HCT116 (cell line): ENCODE data around the gene VMAC. TPM values are rescaled to one million over a fixed set of nuclear protein-coding genes. Genes with fewer than 3 reads are reported as not detected.

ENCODE experiments used
- ATAC-seq: fragments of 200-7000 bp; cut with Tn5 transposase; 2 replicates; pipeline ENCODE4 v1.9.1; 2020; ENCODE audit warnings: mild to moderate bottlenecking, moderate library complexity
- BruUV-seq: library from RNA; stranded (reverse); fragments of 400-500 nt; replicated peaks from 2 replicates; lab custom pipeline; 2021; lab: Mats Ljungman, UMichigan
- CTCF ChIA-PET: fragments of 300-600 bp; sonication (Branson Sonifier 250); formaldehyde crosslinking; loops from one replicate; lab custom pipeline; 2021; ENCODE audit warnings: antibody characterized with exemption; lab: Charles Lee
- POLR2A ChIA-PET: fragments of 300-600, 350-600 bp; sonication (Branson Sonifier 250); formaldehyde crosslinking; loops from one replicate; lab custom pipeline; 2021; ENCODE audit warnings: antibody characterized with exemption; lab: Charles Lee
- RAD21 ChIA-PET, 2 experiments: fragments of 300-600 bp; sonication (Branson Sonifier 250); formaldehyde crosslinking; loops; one replicate each; lab custom pipeline; 2023; ENCODE audit warnings: low total read pairs in 2 of 2; ENCODE audit not compliant: uncharacterized antibody in 2 of 2, unreplicated experiment in 2 of 2, low non-redundant PET in 1 of 2; lab: Charles Lee
- DNase-seq: peaks from one replicate; pipeline ENCODE4 v3.0.0-alpha.2; 2010; ENCODE audit warnings: low read depth, low spot score
- H2AFZ ChIP-seq: fragments of 200-600 bp; shearing (Covaris generic), sonication (generic); 2 replicates; pipeline ENCODE4 v1.6.1; 2017; ENCODE audit warnings: low read depth, mixed run types, mixed read lengths, antibody characterized with exemption, low read length; ENCODE audit not compliant: poor library complexity, severe bottlenecking
- H3K27ac ChIP-seq: 2 replicates; pipeline ENCODE4 v1.5.1; 2012; ENCODE audit warnings: low read depth, low read length
- H3K27me3 ChIP-seq: fragments of 200-600 bp; sonication (generic); 2 replicates; pipeline ENCODE4 v1.6.1; 2016; ENCODE audit warnings: mixed run types, low read length, mixed read lengths; ENCODE audit not compliant: insufficient read depth
- H3K36me3 ChIP-seq, 2 experiments: fragments of 200-500 bp in 1 of 2; fragments of 200-600 bp in 1 of 2; sonication (Bioruptor generic) in 1 of 2; sonication (generic) in 1 of 2; 2 replicates each; pipeline versions ENCODE4 v1.5.1 to v1.6.1; 2014 to 2016; ENCODE audit warnings: low read length in 2 of 2, inconsistent platforms in 1 of 2, mixed read lengths in 1 of 2, mixed run types in 1 of 2; ENCODE audit not compliant: insufficient read depth in 2 of 2, control insufficient read depth in 1 of 2
- H3K4me1 ChIP-seq, 2 experiments: fragments of 200-600 bp in 1 of 2; sonication (generic) in 1 of 2; 2 replicates each; pipeline versions ENCODE4 v1.5.1 to v1.6.1; 2012 to 2017; ENCODE audit warnings: low read length in 2 of 2, inconsistent platforms in 1 of 2, mild to moderate bottlenecking in 1 of 2, mixed read lengths in 1 of 2, mixed run types in 1 of 2, moderate library complexity in 1 of 2; ENCODE audit not compliant: insufficient read depth in 2 of 2, control insufficient read depth in 1 of 2
- H3K4me2 ChIP-seq: fragments of 200-600 bp; sonication (generic); 2 replicates; pipeline ENCODE4 v1.6.1; 2017; ENCODE audit warnings: mixed run types, low read length, mixed read lengths
- H3K4me3 ChIP-seq, 2 experiments: fragments of 200-600 bp in 1 of 2; sonication (generic) in 1 of 2; replicated peaks in 1 of 2; 2 replicates each; pipeline ENCODE4 v1.5.1; 2011 to 2016; ENCODE audit warnings: low read length in 2 of 2, control low read depth in 1 of 2, low read depth in 1 of 2, mild to moderate bottlenecking in 1 of 2, mixed read lengths in 1 of 2, mixed run types in 1 of 2
- H3K79me2 ChIP-seq: fragments of 200-600 bp; sonication (generic); 2 replicates; pipeline ENCODE4 v1.6.1; 2017; ENCODE audit warnings: mild to moderate bottlenecking, mixed run types, low read length, moderate library complexity, mixed read lengths; ENCODE audit not compliant: insufficient read depth
- H3K9ac ChIP-seq: fragments of 200-600 bp; sonication (generic); 2 replicates; pipeline ENCODE4 v1.6.1; 2016; ENCODE audit warnings: low read length, mixed read lengths
- H3K9me2 ChIP-seq: fragments of 200-600 bp; sonication (generic), shearing (Covaris generic); 2 replicates; pipeline ENCODE4 v1.6.1; 2017; ENCODE audit warnings: mixed run types, mild to moderate bottlenecking, moderate library complexity; ENCODE audit not compliant: insufficient read depth
- H3K9me3 ChIP-seq, 2 experiments: fragments of 200-500 bp in 1 of 2; fragments of 200-600 bp in 1 of 2; sonication (Bioruptor generic) in 1 of 2; sonication (generic) in 1 of 2; 2 replicates each; pipeline ENCODE4 v1.6.1; 2014 to 2017; ENCODE audit warnings: low read length in 2 of 2, mixed read lengths in 2 of 2, inconsistent platforms in 1 of 2, low read depth in 1 of 2, mild to moderate bottlenecking in 1 of 2, mixed run types in 1 of 2, moderate library complexity in 1 of 2; ENCODE audit not compliant: control insufficient read depth in 1 of 2, insufficient read depth in 1 of 2
- H4K20me1 ChIP-seq: fragments of 200-600 bp; sonication (generic), shearing (Covaris generic); 2 replicates; pipeline ENCODE4 v1.6.1; 2017; ENCODE audit warnings: mixed run types, mild to moderate bottlenecking, moderate library complexity; ENCODE audit not compliant: insufficient read depth
- EGR1 ChIP-seq: IDR thresholded peaks from 2 replicates; pipeline ENCODE4 v1.6.1; 2012; ENCODE audit warnings: low read depth
- ELF1 ChIP-seq: IDR thresholded peaks from 2 replicates; pipeline ENCODE4 v1.6.1; 2012; ENCODE audit warnings: low read depth, borderline replicate concordance
- EZH2phosphoT487 ChIP-seq: fragments of 200-600 bp; IDR thresholded peaks from 2 replicates; pipeline ENCODE4 v1.6.1; 2018; ENCODE audit warnings: antibody characterized with exemption, borderline replicate concordance
- FOSL1 ChIP-seq: IDR thresholded peaks from 2 replicates; pipeline ENCODE4 v1.6.1; 2012; ENCODE audit warnings: low read depth
- JUND ChIP-seq: IDR thresholded peaks from 2 replicates; pipeline ENCODE4 v1.6.1; 2012
- POLR2AphosphoS5 ChIP-seq: IDR thresholded peaks from 2 replicates; pipeline ENCODE4 v1.6.1; 2011; ENCODE audit warnings: mild to moderate bottlenecking, low read depth, low read length, moderate library complexity
- RAD21 ChIP-seq: IDR thresholded peaks from 2 replicates; pipeline ENCODE4 v1.6.1; 2012; ENCODE audit warnings: low read depth, mild to moderate bottlenecking
- SRF ChIP-seq: IDR thresholded peaks from 2 replicates; pipeline ENCODE4 v1.6.1; 2012; ENCODE audit warnings: low read depth
- YY1 ChIP-seq: IDR thresholded peaks from 2 replicates; pipeline ENCODE4 v1.6.1; 2011; ENCODE audit warnings: low read length, low read depth, moderate library complexity, mild to moderate bottlenecking; ENCODE audit not compliant: insufficient replicate concordance; ENCODE audit errors: extremely low read depth
- intact Hi-C: fragments of 100-400 bp; cut with micrococcal nuclease; formaldehyde crosslinking; loops from 2 replicates; pipeline ENCODE4 v1.10.0; 2022
- total RNA-seq: library from RNA; stranded (reverse); gene quantifications from one replicate; pipeline ENCODE4 v1.2.1, GENCODE V29; 2021; ENCODE audit not compliant: unreplicated experiment

The VMAC gene
- total RNA-seq, 1 experiment from 2014 or later, result 2.1 TPM

- ChIA-PET RAD21 (no interaction called here), CTCF (no interaction called here), POLR2A (no interaction called here)
- H3K79me2 ChIP-seq, result peaks cover 35% of the 10 kb centered on the region; the same call in 1 of the 2 replicates
- intact Hi-C loops, result no loop called here
- H3K9me2 ChIP-seq, result no peaks in the 10 kb centered on the region
- H3K27me3 ChIP-seq, result no peaks in the 10 kb centered on the region
- BruUV-seq, result no TSS peak
- no peak overlapping the region for H3K9ac ChIP-seq
- ATAC-seq (no peak), DNase-seq (no peak)
- TF ChIP-seq YY1 (no peak), RAD21 (no peak), EGR1 (no peak), ELF1 (no peak), FOSL1 (no peak)
- no peak overlapping the region for H2AFZ ChIP-seq
- H3K4me1 ChIP-seq, result no peaks in the 10 kb centered on the region
- no peaks in the 10 kb centered on the region for H3K9me3 ChIP-seq
- H3K36me3 ChIP-seq, result peaks cover 7 to 26% of the 10 kb centered on the region in 2 experiments; a peak in 3 of 4 replicates
- H3K27ac ChIP-seq, result no peak overlapping the region
- H3K4me2 ChIP-seq, result no peak overlapping the region
- H3K4me3 ChIP-seq, result no peak overlapping the region
- H4K20me1 ChIP-seq, result no peaks in the 10 kb centered on the region
Measured at GRCh38 chr19:5936292-5936592, 31.6 kb downstream of the VMAC start.

GRCh38 chr19:5937550-5937949, 32.9 kb downstream of the VMAC start:
- no TSS peak for BruUV-seq

More at GRCh38 chr19:5937550-5937949, 32.9 kb downstream of the VMAC start:
- DNase-seq, result no peak
- CTCF ChIA-PET, result interaction anchor here (1.2 kb wide), 2 partner anchors 30 to 134 kb away, joined by 3 to 4 read pairs; no protein-coding TSS in a partner anchor
- no peak overlapping the region for H3K4me2 ChIP-seq
- H3K9me3 ChIP-seq, result no peaks in the 10 kb centered on the region
- H3K4me1 ChIP-seq, result no peaks in the 10 kb centered on the region
- H3K9me2 ChIP-seq, result no peaks in the 10 kb centered on the region
- no peak overlapping the region for H3K4me3 ChIP-seq
- TF ChIP-seq POLR2AphosphoS5, result no peak
- no peak for TF ChIP-seq SRF
- no peak for TF ChIP-seq JUND
- TF ChIP-seq EZH2phosphoT487, result no peak
- H3K36me3 ChIP-seq, result peaks cover 7 to 13% of the 10 kb centered on the region in 2 experiments; a peak in 3 of 4 replicates
- H3K9ac ChIP-seq, result no peak overlapping the region
- RAD21 ChIA-PET, result interaction anchor here in 1 of 2 experiments (0.7 kb wide), 1 partner anchor 21 kb away, joined by 12 read pairs; no protein-coding TSS in a partner anchor
- intact Hi-C loops, result no loop called here
- H3K79me2 ChIP-seq, result peaks cover 43% of the 10 kb centered on the region
- no peak overlapping the region for H2AFZ ChIP-seq
- ATAC-seq, result no peak
- POLR2A ChIA-PET, result no interaction called here
- H3K27ac ChIP-seq, result no peak overlapping the region
- H4K20me1 ChIP-seq, result no peaks in the 10 kb centered on the region
- H3K27me3 ChIP-seq, result no peaks in the 10 kb centered on the region
